Stomach (tissue), 4 donors: ENCODE measurements around the gene MRPL24.

Source experiments
- POLR2AphosphoS5 ChIP-seq, 3 donors: sonication (generic); formaldehyde crosslinking; IDR thresholded peaks; one replicate each; pipeline ENCODE4 v1.6.1; 2016; ENCODE audit warnings: antibody characterized with exemption in 3 of 3
- TF ChIP-seq, protein P1 (sequence below), 7 experiments: fragments of 450-650 bp in 4 of 7; fragments of 200-600 bp in 3 of 7; sonication (generic) in 3 of 7; IDR thresholded peaks; one replicate each; pipeline ENCODE4 v1.5.1; 2016 to 2019; ENCODE audit warnings: antibody characterized with exemption in 7 of 7, control low read depth in 2 of 7, mild to moderate bottlenecking in 1 of 7

DNA sequence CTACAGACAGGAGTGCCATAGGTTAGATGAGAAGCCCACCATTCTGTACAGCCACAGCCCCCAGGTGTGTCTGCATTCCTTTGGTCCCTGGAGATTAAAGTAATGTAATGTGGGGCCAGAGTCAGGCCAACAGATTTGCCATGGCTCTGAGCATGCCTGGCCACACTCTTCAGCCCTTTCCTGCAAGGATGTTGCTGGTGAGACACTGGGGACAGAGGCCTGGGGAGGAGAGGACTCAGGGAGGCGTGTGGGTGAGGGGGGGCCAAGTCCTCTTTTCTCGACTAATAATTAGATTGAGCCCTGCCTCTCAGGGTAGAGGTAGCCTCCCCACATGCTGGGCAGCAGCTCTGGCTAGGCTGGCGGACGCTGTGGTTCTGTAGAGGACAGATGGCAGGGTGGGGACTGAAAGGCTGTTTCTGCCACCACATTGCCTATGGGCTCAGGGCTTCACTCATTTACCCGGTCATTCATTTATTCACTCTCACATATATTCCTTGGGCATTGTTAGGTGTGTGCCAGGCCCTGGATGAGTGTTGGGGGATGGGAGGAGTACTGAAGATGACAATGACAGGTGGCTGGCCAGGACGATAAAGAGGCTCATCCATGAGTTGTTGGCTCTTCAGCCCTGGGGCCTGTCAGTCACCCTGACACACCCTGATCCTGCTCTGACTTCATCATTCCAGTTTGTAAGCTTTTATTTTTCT, 19.4 kb upstream of the MRPL24 start:
- TF ChIP-seq, protein P1, sequence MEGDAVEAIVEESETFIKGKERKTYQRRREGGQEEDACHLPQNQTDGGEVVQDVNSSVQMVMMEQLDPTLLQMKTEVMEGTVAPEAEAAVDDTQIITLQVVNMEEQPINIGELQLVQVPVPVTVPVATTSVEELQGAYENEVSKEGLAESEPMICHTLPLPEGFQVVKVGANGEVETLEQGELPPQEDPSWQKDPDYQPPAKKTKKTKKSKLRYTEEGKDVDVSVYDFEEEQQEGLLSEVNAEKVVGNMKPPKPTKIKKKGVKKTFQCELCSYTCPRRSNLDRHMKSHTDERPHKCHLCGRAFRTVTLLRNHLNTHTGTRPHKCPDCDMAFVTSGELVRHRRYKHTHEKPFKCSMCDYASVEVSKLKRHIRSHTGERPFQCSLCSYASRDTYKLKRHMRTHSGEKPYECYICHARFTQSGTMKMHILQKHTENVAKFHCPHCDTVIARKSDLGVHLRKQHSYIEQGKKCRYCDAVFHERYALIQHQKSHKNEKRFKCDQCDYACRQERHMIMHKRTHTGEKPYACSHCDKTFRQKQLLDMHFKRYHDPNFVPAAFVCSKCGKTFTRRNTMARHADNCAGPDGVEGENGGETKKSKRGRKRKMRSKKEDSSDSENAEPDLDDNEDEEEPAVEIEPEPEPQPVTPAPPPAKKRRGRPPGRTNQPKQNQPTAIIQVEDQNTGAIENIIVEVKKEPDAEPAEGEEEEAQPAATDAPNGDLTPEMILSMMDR (IDR thresholded peaks at IDR 0.05) = no peak
- TF ChIP-seq POLR2AphosphoS5 (IDR thresholded peaks at IDR 0.05) = no peak
